NB4 (cell line): ENCODE results near the gene TEX264.

Experiments
- DNase-seq: peaks from one replicate; pipeline ENCODE4 v3.0.0; 2010; ENCODE audit warnings: low read depth
- H3K4me3 ChIP-seq: one replicate; pipeline ENCODE4 v1.5.1; 2011; ENCODE audit warnings: mild to moderate bottlenecking, low read depth, low read length, moderate library complexity
- CTCF ChIP-seq: IDR thresholded peaks from one replicate; pipeline ENCODE4 v1.5.1; 2012; ENCODE audit warnings: low read depth, low read length
- MAX ChIP-seq: IDR thresholded peaks from 2 replicates; pipeline ENCODE4 v1.6.1; 2011; ENCODE audit warnings: low read depth, low read length
- POLR2A ChIP-seq: IDR thresholded peaks from 2 replicates; pipeline ENCODE4 v1.6.1; 2011; ENCODE audit warnings: mild to moderate bottlenecking; ENCODE audit not compliant: insufficient read length; ENCODE audit errors: extremely low read depth

TEX264 gene

GRCh38 chr3:51751287-51751686, 80.2 kb downstream of the TEX264 start:
- DNase-seq = no peak
- no peak for TF ChIP-seq CTCF
- TF ChIP-seq MAX = no peak
- TF ChIP-seq POLR2A = no peak
- H3K4me3 ChIP-seq = no peak overlapping the region
